Nephron (organoid): ENCODE measurements around the gene CTNS.
A peak's percentile ranks its signal among the peaks of the same experiment; 100 is the strongest.

Experiments used
- H3K27ac Mint-ChIP-seq, 3 experiments: 2 replicates each; pipeline ENCODE4 v1.8.0; 2020; ENCODE audit warnings: mixed read lengths in 3 of 3, mild to moderate bottlenecking in 2 of 3, moderate library complexity in 1 of 3
- H3K27me3 Mint-ChIP-seq: 2 replicates; pipeline ENCODE4 v1.8.0; 2021; ENCODE audit warnings: low read depth, mild to moderate bottlenecking, moderate library complexity, mixed read lengths
- H3K36me3 Mint-ChIP-seq: 2 replicates; pipeline ENCODE4 v1.8.0; 2020; ENCODE audit warnings: low read depth, mixed read lengths
- H3K4me1 Mint-ChIP-seq: 2 replicates; pipeline ENCODE4 v1.8.0; 2020; ENCODE audit warnings: mixed read lengths
- H3K4me3 Mint-ChIP-seq, 3 experiments: 2 replicates each; pipeline ENCODE4 v1.8.0; 2020; ENCODE audit warnings: mild to moderate bottlenecking in 3 of 3, mixed read lengths in 3 of 3, moderate library complexity in 2 of 3
- H3K9me3 Mint-ChIP-seq: 2 replicates; pipeline ENCODE4 v1.8.0; 2020; ENCODE audit warnings: mixed read lengths
- TF ChIP-seq, protein P1 (sequence below), 3 experiments: fragments of 200-600 bp; sonication (generic); IDR thresholded peaks; one replicate each; pipeline ENCODE4 v1.5.0; 2021; ENCODE audit warnings: antibody characterized with exemption in 3 of 3; ENCODE audit not compliant: unreplicated experiment in 3 of 3

CTNS gene

DNA sequence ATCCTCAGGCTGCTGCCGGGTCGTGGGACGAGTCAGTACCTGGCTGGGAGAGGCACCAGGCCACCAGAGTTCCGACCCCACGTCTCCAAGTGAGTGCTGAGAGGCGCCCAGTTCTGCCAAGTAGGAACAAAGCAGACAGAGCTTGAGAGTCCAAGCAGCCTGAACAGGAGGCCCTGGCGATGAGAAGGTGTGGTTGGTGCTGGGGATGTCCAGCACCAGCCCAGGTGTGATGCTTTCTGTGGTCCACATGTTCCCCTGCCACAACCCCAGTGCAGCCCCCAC lies 21.0 kb downstream of the CTNS start:
- TF ChIP-seq, protein P1, sequence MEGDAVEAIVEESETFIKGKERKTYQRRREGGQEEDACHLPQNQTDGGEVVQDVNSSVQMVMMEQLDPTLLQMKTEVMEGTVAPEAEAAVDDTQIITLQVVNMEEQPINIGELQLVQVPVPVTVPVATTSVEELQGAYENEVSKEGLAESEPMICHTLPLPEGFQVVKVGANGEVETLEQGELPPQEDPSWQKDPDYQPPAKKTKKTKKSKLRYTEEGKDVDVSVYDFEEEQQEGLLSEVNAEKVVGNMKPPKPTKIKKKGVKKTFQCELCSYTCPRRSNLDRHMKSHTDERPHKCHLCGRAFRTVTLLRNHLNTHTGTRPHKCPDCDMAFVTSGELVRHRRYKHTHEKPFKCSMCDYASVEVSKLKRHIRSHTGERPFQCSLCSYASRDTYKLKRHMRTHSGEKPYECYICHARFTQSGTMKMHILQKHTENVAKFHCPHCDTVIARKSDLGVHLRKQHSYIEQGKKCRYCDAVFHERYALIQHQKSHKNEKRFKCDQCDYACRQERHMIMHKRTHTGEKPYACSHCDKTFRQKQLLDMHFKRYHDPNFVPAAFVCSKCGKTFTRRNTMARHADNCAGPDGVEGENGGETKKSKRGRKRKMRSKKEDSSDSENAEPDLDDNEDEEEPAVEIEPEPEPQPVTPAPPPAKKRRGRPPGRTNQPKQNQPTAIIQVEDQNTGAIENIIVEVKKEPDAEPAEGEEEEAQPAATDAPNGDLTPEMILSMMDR (IDR thresholded peaks at IDR 0.05; ENCODE audit: unreplicated experiment in 3 of 3) = no peak
- H3K36me3 Mint-ChIP-seq = peaks cover 4% of the 10 kb centered on the region
- H3K4me1 Mint-ChIP-seq = peaks cover 5% of the 10 kb centered on the region
- no peak overlapping the region for H3K27ac Mint-ChIP-seq
- no peaks in the 10 kb centered on the region for H3K9me3 Mint-ChIP-seq
- no peak overlapping the region for H3K4me3 Mint-ChIP-seq
- no peaks in the 10 kb centered on the region for H3K27me3 Mint-ChIP-seq

DNA sequence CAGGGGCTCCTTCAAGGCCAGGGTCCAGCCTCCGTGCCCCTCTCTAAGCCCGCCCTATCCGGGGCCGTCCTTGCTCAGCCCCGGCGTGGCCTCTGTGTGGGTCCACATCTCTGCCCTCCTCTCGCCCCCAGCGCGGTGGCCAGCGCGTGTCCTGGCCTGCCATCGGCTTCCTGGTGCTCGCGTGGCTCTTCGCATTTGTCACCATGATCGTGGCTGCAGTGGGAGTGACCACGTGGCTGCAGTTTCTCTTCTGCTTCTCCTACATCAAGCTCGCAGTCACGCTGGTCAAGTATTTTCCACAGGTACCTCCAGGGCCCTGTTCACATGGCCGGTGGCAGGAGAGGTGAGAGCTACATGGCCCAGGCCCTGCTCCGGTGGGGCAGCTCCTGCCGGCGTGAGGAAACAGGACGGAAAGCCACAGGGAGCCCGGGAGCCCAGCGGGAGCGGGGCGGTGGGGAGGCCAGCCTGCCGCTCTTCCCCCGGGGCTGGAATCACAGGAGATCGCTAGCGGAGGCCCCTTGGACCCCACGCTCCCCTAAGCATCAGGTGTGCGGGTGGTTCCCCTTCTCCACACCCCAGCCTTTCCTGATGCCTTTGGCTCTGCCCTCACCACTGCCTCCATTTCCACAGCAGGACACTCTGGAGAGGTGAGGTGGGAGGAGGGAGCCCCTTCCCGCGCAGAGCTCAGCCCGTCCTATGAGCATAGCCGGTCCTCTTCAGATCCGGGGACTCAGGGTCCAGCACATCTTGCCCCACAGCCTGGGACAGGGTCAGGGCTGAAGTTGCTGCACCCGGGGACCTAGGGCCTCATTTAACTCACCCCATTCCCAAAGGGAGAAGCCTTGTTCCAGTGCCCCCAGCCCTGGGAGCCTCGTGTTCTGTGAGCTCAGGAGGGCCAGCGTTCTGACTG lies 21.6 kb downstream of the CTNS start:
- Mint-ChIP-seq H3K27ac (no peak overlapping the region), H3K4me1 (peaks cover 5% of the 10 kb centered on the region), H3K9me3 (no peaks in the 10 kb centered on the region), H3K36me3 (peaks cover 7% of the 10 kb centered on the region), H3K4me3 (no peak overlapping the region), H3K27me3 (no peaks in the 10 kb centered on the region)
- TF ChIP-seq, protein P1 (IDR thresholded peaks at IDR 0.05; ENCODE audit: unreplicated experiment in 3 of 3) = no peak

DNA sequence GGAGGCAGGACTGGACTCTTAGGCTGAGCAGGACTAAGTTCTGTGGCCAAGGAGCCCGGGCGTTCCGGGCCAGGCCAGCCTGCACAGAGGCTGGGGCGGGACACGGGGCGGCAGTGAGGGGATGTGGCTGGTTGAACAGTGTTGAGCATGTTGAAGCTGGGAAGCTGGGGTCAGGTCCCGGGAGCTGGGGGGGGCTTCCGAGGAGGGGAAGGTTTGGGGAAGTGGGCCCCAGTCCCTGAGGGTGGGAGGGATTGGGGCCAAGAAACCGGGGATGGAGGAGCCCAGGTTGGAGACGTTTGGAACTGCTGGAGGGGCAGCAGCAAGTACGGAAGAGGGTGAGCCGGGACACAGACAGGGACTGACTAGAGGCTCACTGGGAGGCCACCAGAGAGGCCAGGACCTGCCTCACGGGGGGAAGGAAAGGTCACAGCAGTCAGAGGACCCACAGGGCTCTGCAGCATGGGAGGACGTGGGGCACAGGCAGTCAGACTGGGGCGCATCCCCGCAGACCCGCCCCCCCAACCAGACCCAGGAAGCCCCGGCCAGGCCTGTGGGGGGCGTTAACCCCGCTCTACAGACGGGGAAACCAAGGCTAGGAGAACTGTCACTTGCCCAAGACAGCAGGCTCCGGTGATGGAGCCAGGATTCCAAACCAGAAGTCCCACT lies 22.4 kb downstream of the CTNS start:
- H3K4me3 Mint-ChIP-seq = no peak overlapping the region
- H3K27ac Mint-ChIP-seq = peak overlapping the region in 1 of 3 experiments; percentile 42
- TF ChIP-seq, protein P1 (IDR thresholded peaks at IDR 0.05; ENCODE audit: unreplicated experiment in 3 of 3) = no peak
- H3K9me3 Mint-ChIP-seq = no peaks in the 10 kb centered on the region
- peaks cover 5% of the 10 kb centered on the region for H3K4me1 Mint-ChIP-seq
- H3K27me3 Mint-ChIP-seq = no peaks in the 10 kb centered on the region
- peaks cover 7% of the 10 kb centered on the region for H3K36me3 Mint-ChIP-seq

DNA sequence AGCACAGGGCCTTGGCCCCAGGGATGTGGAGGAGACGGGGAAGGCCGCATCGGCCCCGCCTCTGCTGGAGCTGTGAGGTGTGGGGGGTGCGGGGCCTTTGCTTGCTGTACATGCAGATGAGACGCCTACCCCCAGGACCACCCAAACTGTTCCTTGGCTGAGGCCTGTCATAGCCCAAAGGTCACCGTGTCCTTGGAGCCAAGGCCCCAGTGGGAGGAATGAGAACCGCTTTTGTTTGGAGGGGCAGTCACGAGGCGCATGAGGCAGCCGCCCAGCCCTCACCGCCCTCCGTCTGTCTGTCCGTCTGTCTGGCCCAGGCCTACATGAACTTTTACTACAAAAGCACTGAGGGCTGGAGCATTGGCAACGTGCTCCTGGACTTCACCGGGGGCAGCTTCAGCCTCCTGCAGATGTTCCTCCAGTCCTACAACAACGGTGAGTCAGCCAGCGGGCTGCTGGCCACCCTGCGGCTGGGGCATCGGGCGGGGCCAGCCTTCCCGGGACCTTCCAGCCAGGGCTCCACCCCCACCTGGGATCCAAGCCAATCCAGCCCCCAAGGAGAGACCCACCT lies 23.1 kb downstream of the CTNS start:
- no peaks in the 10 kb centered on the region for H3K9me3 Mint-ChIP-seq
- H3K4me1 Mint-ChIP-seq = peaks cover 5% of the 10 kb centered on the region
- H3K4me3 Mint-ChIP-seq = no peak overlapping the region
- no peaks in the 10 kb centered on the region for H3K27me3 Mint-ChIP-seq
- peak overlapping the region in 1 of 3 experiments; percentile 42 for H3K27ac Mint-ChIP-seq
- peaks cover 14% of the 10 kb centered on the region for H3K36me3 Mint-ChIP-seq
- TF ChIP-seq, protein P1 (IDR thresholded peaks at IDR 0.05; ENCODE audit: unreplicated experiment in 3 of 3) = no peak

DNA sequence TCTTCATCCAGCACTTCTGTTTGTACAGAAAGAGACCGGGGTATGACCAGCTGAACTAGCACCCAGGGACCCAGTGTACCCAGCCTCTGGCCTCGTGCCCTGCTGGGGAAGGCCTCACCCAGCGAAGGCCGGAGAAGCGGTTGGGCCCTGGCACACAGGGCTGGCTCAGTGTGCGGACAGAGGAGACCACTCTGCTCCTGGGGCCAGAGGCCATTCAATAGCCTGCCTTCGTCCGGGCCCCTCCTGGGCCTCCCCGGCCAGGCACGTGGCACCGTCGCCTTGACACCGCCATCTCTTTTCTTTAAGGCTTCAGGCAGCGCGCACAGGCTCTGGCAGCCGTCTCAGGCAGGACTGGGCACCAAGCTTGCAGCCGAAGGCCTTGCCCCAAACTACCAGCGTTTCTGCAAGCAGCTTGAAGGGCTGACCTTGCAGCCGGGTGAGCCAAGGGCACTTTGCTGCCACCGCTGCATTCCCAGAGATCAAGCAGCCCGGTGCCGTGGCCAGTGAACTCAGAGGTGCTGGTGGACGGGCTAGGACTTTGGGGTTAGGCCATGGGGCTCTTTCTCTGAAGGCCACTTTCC lies 23.8 kb downstream of the CTNS start:
- peaks cover 11% of the 10 kb centered on the region for H3K4me1 Mint-ChIP-seq
- no peaks in the 10 kb centered on the region for H3K27me3 Mint-ChIP-seq
- H3K27ac Mint-ChIP-seq = peak overlapping the region in 1 of 3 experiments; percentile 42
- H3K36me3 Mint-ChIP-seq = peaks cover 20% of the 10 kb centered on the region
- H3K4me3 Mint-ChIP-seq = no peak overlapping the region
- H3K9me3 Mint-ChIP-seq = no peaks in the 10 kb centered on the region
- TF ChIP-seq, protein P1 (IDR thresholded peaks at IDR 0.05; ENCODE audit: unreplicated experiment in 3 of 3) = no peak
